RPMI7951 (cell line): ENCODE measurements around the gene CD52. TPM values are rescaled to one million over a fixed set of nuclear protein-coding genes. Genes with fewer than 3 reads are reported as not detected.
A peak's percentile ranks its signal among the peaks of the same experiment; 100 is the strongest.

ENCODE experiments used
- DNase-seq: peaks from one replicate; pipeline ENCODE4 v3.0.0-alpha.2; 2012; ENCODE audit warnings: low read depth
- total RNA-seq: library from RNA; depleted of rRNA; stranded (reverse); fragments of >200 nt; shearing (Covaris generic); gene quantifications from 2 replicates; pipeline ENCODE4 v1.2.3, GENCODE V29; 2014; rRNA removed

CD52 gene
- total RNA-seq, result not detected in 2 replicates

- no peak for DNase-seq
These were observed at the start of gene CD52 for GRCh38 chr1:26317612-26318337. CD52 (plus strand) TSS chr1:26317958; CDS start chr1:26318018, 60 bp downstream.

- no peak for DNase-seq
These were observed 49.2 kb upstream of the CD52 start for GRCh38 chr1:26268290-26269197.

GRCh38 chr1:26269198-26269550, 48.6 kb upstream of the CD52 start:
- DNase-seq, result no peak

GRCh38 chr1:26274801-26275425, 42.8 kb upstream of the CD52 start:
- DNase-seq, result peak; percentile 85

- DNase-seq, result peak; percentile 99
These were observed 42.0 kb upstream of the CD52 start for GRCh38 chr1:26275580-26276431.

GRCh38 chr1:26276432-26276838, 41.3 kb upstream of the CD52 start:
- DNase-seq, result no peak

- no peak for DNase-seq
These were observed 40.5 kb upstream of the CD52 start for GRCh38 chr1:26277261-26277661.

GRCh38 chr1:26277719-26278118, 40.0 kb upstream of the CD52 start:
- no peak for DNase-seq

GRCh38 chr1:26278303-26278702, 39.5 kb upstream of the CD52 start:
- DNase-seq, result peak; percentile 77

- DNase-seq, result peak; percentile 85
These were observed 38.9 kb upstream of the CD52 start for GRCh38 chr1:26278724-26279455.

GRCh38 chr1:26279456-26280332, 38.1 kb upstream of the CD52 start, which contains the start of gene SH3BGRL3:
SH3BGRL3 (plus strand) TSS chr1:26280086; CDS start chr1:26280156, 70 bp downstream.
- DNase-seq, result peak; percentile 86

- DNase-seq, result peak; percentile 74
These were observed 37.3 kb upstream of the CD52 start for GRCh38 chr1:26280333-26281042.

GRCh38 chr1:26281091-26281958, 36.4 kb upstream of the CD52 start:
- peak; percentile 32 for DNase-seq

GRCh38 chr1:26281971-26282370, 35.8 kb upstream of the CD52 start:
- peak; percentile 38 for DNase-seq

- no peak for DNase-seq
These were observed 35.3 kb upstream of the CD52 start for GRCh38 chr1:26282401-26282918.

GRCh38 chr1:26283279-26283853, 34.4 kb upstream of the CD52 start:
- no peak for DNase-seq

- DNase-seq, result no peak
These were observed 33.7 kb upstream of the CD52 start for GRCh38 chr1:26283871-26284596.
